HPDE6-E6E7 (cell line): ENCODE data around the gene URB1.
"Not testable (repeated sequence)": the region's sequence is repeated elsewhere in the genome, so short reads cannot be mapped to it uniquely, and the experiment has no call there.

Experiments
- DNase-seq: peaks from one replicate; pipeline ENCODE4 v3.0.0; 2011; ENCODE audit warnings: missing footprints; ENCODE audit errors: extremely low spot score

URB1 gene

DNA sequence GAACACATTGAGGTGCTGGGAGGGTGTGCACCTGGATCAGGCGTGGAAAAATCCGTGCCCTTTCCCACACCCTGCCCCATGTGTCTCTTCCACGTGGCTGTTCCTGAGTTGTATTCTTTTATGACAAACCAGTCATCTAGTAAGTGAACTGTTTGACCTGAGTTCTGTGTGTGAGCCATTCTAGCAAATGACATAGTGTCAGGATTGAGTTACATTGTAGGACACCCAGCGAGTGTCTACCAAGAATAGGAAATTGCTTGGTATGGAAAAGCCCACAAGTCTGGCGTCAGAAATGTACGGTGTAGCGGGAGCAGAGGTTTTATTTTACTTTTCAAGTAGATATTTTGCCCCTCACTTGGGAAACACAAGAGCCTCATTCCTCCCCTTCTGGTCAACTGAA lies 95.4 kb downstream of the URB1 start:
- no peak for DNase-seq

GRCh38 chr21:32285476-32285875 lies 107.3 kb downstream of the URB1 start:
- DNase-seq, result no peak

DNA sequence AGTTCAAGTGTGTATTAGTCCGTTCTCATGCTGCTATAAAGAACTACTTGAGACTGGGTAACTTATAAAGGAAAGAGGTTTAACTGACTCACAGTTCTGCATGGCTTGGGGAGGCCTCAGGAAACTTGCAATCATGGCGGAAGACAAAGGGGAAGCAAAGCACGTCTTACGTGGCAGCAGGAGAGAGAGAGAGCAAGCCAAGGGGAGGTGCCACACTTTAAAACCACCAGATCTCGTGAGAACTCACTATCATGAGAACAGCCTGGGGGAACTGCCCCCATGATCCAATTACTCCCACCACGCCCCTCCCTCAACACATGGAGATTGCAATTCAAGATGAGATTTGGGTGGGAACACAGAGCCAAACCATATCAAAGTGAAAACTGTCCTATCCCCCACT lies 109.8 kb downstream of the URB1 start:
- no peak for DNase-seq

DNA sequence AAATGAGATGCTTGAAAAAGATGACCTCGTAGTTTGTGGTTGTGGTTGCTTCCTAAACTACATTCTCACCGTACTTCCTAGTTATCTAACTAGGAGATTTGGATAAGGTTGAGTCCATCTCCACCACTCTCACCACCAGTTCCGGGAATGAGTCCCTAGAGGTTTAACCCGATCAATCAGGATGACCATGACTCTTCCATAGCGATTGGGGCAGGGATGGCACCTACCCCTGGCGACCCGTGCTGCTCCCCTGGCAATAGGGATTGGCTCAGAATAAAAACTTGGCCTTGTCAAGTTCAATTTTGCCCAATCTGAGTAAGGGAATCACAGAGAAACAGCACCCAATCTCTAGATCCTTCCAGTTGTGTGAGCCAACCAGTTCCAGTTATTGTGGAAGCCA lies 111.3 kb downstream of the URB1 start:
- no peak for DNase-seq

DNA sequence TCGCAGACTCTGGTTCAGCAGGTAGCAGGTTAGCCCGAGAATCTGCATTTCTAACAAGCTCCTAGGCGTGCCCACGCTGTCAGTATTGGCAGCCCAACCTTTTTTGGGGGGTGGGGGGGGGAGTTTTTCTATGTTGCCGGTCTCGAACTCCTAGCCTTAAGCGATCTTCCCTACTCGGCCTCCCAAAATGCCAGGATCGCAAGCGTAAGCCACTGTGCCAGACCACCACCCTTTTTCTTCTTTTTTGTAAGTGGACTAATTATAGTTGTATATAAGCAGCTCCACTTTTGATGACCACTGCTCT lies 113.5 kb downstream of the URB1 start:
- DNase-seq, result no peak

DNA sequence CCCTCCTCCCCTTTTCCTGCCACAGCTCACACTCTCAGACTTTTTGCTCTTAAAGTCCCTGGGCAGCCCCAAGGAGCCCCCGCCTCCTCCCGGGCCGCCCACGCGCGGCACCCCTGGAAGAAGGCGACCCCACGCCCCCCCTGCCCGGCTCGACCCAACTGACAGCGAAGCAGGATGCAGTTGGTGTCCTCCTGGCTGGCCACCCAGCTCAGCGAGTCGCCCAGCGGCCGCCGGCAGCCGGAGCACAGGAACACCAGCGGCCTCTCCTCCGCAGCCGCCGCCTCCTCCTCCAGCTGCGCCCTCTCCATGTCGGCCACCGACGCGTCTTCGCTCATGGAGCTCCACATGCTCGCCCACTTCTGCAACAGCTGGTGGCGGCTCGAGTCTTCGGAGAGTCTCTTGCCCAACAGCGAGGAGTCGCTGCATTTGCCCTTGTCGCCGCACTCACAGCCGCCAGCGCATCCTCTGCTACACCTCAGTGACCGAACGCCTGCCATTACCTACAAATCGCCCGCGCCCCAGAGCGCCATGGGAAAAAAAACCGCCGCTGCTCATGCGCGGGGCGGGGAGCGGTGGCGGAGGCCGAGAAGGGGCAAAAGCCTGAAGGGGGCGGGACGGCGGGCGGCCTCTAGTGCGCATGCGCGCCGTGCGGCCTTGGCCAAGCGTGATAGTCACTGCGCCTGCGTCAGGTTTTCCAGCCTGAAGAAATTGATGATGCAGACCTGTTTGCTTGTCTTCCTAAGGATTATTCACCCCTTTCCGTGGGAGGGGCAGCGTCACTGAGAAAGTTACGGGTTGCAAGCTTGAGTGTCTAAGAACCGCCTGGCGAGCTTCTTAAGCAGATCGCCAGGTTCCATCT lies 114.1 kb downstream of the URB1 start, which contains the start of gene MIS18A:
MIS18A (minus strand) TSS at position 532 of the 859 bp plus-strand sequence; CDS start at position 497, 35 bp downstream.
- DNase-seq, result peak; percentile 94

- no peak for DNase-seq
Observed at GRCh38 chr21:32278103-32278502, 114.7 kb downstream of the URB1 start.

DNA sequence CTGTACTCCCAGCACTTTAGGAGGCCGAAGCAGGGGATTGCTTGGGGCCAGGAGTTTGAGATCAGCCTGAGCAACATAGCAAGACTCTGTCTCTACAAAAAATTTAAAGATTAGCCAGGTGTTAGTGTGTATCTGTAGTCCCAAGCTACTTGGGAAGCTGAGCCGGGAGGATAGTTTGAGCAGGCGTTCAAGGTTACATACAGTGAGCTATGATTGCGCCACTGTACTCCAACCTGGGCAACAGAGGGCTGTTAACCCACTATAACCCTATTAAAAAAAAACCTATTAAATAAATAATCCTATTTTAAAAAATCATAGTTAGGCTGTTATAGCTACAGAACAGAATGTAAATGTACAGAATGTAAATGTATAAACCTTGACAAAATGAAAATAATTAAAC lies 116.1 kb downstream of the URB1 start:
- DNase-seq, result no peak

- no peak for DNase-seq
Observed at GRCh38 chr21:32270748-32271147, 122.1 kb downstream of the URB1 start.

DNA sequence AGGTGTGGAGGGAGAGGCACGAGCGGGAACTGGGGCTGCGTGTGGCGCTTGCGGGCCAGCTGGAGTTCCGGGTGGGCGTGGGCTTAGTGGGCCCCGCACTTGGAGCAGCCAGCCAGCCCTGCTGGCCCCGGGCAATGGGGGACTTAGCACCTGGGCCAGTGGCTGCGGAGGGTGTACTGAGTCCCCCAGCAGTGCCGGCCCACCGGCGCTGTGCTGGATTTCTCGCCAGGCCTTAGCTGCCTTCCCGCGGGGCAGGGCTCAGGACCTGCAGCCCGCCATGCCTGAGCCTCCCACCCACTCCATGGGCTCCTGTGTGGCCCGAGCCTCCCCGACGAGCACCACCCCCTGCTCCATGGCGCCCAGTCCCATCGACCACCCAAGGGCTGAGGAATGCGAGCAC lies 127.5 kb downstream of the URB1 start:
- not testable (repeated sequence) for DNase-seq

DNA sequence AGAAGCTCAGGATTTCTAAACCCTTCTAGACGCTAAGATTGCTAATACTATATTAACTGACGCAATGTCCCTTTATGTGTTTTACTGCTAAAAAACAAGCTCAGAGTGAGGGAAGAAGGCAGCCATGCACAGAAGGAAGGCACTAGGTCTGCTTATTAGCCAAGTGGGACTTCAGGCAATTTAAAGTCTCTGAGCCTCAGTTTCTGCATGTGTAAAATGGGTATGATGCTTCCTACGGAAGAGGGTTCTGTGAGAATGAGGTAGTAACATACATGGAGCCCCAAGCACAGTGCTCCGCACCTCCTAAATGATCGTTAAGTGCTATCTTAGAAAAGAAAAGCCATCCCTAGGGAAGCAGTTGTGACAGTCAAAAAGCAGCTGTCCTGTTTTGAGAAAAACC lies 130.9 kb downstream of the URB1 start:
- no peak for DNase-seq
